ENCODE measurements around the gene KANSL3. TPM values are rescaled to one million over a fixed set of nuclear protein-coding genes. Genes with fewer than 3 reads are reported as not detected.

The KANSL3 gene
- total RNA-seq, 1 donor from 2014 or later, result 31.7 TPM

DNA sequence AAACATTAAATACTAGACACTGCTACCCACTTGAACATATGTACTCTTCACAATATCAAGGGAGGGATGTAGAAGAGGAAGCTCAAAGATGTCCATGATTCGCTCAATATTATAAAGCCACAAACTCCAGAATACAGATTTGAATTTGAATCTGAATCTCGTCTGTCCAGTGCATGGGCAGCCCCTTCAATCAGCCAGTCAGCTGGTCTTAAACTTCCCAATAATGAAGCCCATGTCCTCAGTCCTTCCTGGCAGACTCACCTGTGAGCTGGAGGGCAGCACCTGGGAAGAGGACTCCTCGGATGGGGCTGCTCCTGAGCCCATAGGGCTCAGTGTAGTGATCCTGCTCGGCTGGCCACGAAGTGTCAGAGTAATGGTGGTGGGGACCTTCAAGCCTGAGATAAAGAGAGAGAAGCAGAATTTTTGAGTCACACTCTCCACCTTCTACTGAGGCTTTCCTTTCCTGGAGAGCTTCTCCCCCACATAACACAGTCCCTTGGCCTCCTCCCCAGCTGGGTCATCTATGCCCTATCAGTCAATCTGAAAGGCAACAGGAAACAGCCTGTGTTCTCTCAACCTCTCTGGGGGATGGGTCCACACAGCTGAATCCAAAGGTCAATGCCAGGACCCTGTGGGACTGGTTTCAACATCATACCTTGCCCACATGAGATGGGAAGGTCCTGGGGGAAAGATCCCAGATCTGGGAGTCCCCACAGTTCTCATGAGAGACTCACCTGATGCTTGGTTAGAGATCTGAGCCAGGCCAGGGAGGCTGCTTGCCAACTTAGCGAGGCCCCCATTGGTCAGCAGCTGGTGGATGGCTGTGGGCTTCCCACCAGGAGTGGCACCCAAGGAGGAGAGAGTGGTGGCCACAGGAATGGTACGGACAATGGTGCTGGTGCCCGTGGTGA, 36.5 kb downstream of the KANSL3 start:
- H3K27me3 ChIP-seq (ENCODE audit: low read depth), result no peaks in the 10 kb centered on the region
- no peak overlapping the region for H3K4me3 ChIP-seq
- intact Hi-C loops (cut with micrococcal nuclease), result no loop called here
- peaks cover 58% of the 10 kb centered on the region for H3K4me1 ChIP-seq
- TF ChIP-seq, protein P1, sequence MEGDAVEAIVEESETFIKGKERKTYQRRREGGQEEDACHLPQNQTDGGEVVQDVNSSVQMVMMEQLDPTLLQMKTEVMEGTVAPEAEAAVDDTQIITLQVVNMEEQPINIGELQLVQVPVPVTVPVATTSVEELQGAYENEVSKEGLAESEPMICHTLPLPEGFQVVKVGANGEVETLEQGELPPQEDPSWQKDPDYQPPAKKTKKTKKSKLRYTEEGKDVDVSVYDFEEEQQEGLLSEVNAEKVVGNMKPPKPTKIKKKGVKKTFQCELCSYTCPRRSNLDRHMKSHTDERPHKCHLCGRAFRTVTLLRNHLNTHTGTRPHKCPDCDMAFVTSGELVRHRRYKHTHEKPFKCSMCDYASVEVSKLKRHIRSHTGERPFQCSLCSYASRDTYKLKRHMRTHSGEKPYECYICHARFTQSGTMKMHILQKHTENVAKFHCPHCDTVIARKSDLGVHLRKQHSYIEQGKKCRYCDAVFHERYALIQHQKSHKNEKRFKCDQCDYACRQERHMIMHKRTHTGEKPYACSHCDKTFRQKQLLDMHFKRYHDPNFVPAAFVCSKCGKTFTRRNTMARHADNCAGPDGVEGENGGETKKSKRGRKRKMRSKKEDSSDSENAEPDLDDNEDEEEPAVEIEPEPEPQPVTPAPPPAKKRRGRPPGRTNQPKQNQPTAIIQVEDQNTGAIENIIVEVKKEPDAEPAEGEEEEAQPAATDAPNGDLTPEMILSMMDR (IDR thresholded peaks at IDR 0.05; ENCODE audit: borderline replicate concordance), result no peak
- DNase-seq, result no peak
- no peak overlapping the region for H3K27ac ChIP-seq (replicated peaks)
- H3K9me3 ChIP-seq (replicated peaks), result no peaks in the 10 kb centered on the region
- peaks cover 97% of the 10 kb centered on the region for H3K36me3 ChIP-seq

DNA sequence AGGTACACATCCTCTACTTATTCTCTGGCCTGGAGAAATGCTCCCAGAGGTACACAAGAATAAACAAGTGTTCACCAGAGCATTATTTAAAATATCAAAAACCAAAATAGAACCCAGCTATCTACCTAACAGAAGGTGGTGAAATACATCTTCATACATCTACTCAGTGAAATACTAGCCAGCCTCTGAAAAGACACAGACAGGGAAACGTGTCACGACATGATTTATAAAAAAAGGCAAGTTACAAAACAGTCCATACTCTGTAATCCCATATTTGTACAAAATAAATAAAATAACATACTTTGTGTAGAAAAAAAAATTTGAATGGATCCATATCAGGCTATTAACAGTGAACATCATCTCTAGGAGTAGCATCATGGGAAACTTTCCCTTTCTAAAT, 38.2 kb downstream of the KANSL3 start:
- TF ChIP-seq, protein P1 (IDR thresholded peaks at IDR 0.05; ENCODE audit: borderline replicate concordance), result no peak
- Histone ChIP-seq H3K27me3 (ENCODE audit: low read depth) (no peaks in the 10 kb centered on the region), H3K4me3 (no peak overlapping the region), H3K36me3 (peaks cover 97% of the 10 kb centered on the region), H3K27ac (replicated peaks) (no peak overlapping the region), H3K9me3 (replicated peaks) (no peaks in the 10 kb centered on the region), H3K4me1 (peaks cover 51% of the 10 kb centered on the region)
- intact Hi-C loops (cut with micrococcal nuclease), result no loop called here
- DNase-seq, result no peak

DNA sequence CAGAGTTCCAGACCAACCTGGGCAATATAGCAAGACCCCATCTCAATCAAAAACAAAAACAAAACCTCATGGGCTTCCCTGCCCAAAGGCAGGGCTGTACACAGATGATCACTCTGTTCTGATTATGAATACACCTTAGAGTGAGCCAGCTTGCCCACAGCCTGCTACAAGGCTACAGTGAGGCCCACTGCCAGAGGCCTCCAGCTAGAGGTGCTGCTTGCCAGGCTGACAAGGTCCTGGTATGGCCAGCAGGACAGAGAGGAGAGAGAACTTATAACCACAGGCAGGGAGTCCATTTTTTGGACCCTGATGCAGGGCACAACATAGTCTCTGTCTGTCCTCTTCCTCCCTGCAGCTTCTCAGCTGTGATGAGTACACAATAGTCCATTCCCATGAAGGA, 41.5 kb downstream of the KANSL3 start:
- intact Hi-C loops (cut with micrococcal nuclease), result no loop called here
- Histone ChIP-seq H3K9me3 (replicated peaks) (no peaks in the 10 kb centered on the region), H3K4me1 (peaks cover 45% of the 10 kb centered on the region), H3K27ac (replicated peaks) (no peak overlapping the region), H3K36me3 (peaks cover 91% of the 10 kb centered on the region), H3K27me3 (ENCODE audit: low read depth) (no peaks in the 10 kb centered on the region), H3K4me3 (no peak overlapping the region)
- TF ChIP-seq, protein P1 (IDR thresholded peaks at IDR 0.05; ENCODE audit: borderline replicate concordance), result no peak
- DNase-seq, result no peak

DNA sequence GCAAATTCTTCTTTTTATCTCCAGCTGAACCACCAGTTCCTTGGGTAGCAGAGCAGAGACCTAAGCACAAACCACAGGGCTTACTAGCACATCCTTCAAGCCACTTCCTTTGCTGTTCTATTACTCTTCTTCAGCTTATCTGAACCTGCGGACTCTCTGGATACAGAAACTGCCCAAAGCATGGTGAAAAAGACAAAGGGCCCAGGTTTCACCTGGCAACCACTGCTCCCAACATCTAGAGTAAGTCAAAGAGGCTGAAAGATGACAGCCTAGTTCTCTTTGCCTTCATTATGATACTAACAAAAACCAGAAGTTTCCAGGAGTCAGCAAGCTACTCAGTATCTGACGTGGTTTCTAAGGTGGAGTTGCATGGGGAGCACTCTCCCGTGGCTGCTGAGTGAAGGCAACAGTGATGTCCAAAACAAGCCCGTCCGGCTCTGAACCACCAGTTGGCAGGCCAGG, 43.4 kb downstream of the KANSL3 start:
- intact Hi-C loops (cut with micrococcal nuclease), result no loop called here

DNA sequence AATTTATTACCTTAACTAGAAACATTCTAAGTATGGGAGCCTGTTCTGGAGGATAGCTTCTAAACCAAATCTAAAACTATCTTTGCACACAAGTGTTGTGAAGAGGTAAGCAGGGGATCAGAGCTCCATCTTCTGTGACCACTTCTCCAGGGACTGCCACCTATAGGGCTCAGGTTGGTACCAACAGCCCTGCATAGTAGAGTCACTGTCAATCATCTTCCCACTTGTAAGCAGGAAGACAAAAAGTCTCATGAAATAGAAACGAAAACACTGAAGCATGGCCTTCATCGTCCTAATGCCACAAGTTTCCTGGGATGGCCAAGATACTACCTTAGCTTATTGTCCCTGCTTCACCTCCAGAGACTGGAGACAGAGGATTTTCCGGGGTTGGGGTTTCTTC, 43.8 kb downstream of the KANSL3 start:
- TF ChIP-seq, protein P1 (IDR thresholded peaks at IDR 0.05; ENCODE audit: borderline replicate concordance), result no peak
- peaks cover 41% of the 10 kb centered on the region for H3K4me1 ChIP-seq
- no peak overlapping the region for H3K4me3 ChIP-seq
- intact Hi-C loops (cut with micrococcal nuclease), result no loop called here
- H3K36me3 ChIP-seq, result peaks cover 68% of the 10 kb centered on the region
- no peaks in the 10 kb centered on the region for H3K27me3 ChIP-seq (ENCODE audit: low read depth)
- DNase-seq, result no peak
- H3K27ac ChIP-seq (replicated peaks), result no peak overlapping the region
- no peaks in the 10 kb centered on the region for H3K9me3 ChIP-seq (replicated peaks)

More for the DNA sequence above, 43.4 kb downstream of the KANSL3 start:
- Histone ChIP-seq H3K4me1 (peaks cover 40% of the 10 kb centered on the region), H3K4me3 (no peak overlapping the region), H3K9me3 (replicated peaks) (no peaks in the 10 kb centered on the region), H3K27ac (replicated peaks) (no peak overlapping the region), H3K36me3 (peaks cover 72% of the 10 kb centered on the region), H3K27me3 (ENCODE audit: low read depth) (no peaks in the 10 kb centered on the region)
- DNase-seq, result no peak
- TF ChIP-seq, protein P1 (IDR thresholded peaks at IDR 0.05; ENCODE audit: borderline replicate concordance), result no peak
